Endodermal cell (in vitro differentiated cells): ENCODE results near the gene ASPSCR1. TPM values are rescaled to one million over a fixed set of nuclear protein-coding genes. Genes with fewer than 3 reads are reported as not detected.

Source experiments
- DNase-seq: peaks from one replicate; pipeline ENCODE4 v3.0.0-alpha.2; 2017
- H3K27ac ChIP-seq: 2 replicates; pipeline ENCODE4 v1.5.1; 2013; ENCODE audit warnings: mild to moderate bottlenecking, low read depth, low read length, moderate library complexity
- H3K27me3 ChIP-seq: 2 replicates; pipeline ENCODE4 v1.6.1; 2013; ENCODE audit warnings: mild to moderate bottlenecking, low read length, moderate library complexity; ENCODE audit not compliant: insufficient read depth, control insufficient read depth, poor library complexity, severe bottlenecking
- H3K36me3 ChIP-seq: 2 replicates; pipeline ENCODE4 v1.7.0; 2013; ENCODE audit warnings: mild to moderate bottlenecking, low read length, moderate library complexity; ENCODE audit not compliant: control insufficient read depth, insufficient read depth
- H3K4me1 ChIP-seq: one replicate; pipeline ENCODE4 v1.7.0; 2013; ENCODE audit warnings: low read length; ENCODE audit not compliant: control insufficient read depth, insufficient read depth
- H3K4me3 ChIP-seq: 2 replicates; pipeline ENCODE4 v1.5.1; 2013; ENCODE audit warnings: mild to moderate bottlenecking, low read length, moderate library complexity
- H3K9ac ChIP-seq: 2 replicates; pipeline ENCODE4 v1.6.1; 2013; ENCODE audit warnings: mild to moderate bottlenecking, low read length, moderate library complexity; ENCODE audit not compliant: poor library complexity, severe bottlenecking; ENCODE audit errors: extremely low read depth
- H3K9me3 ChIP-seq: 2 replicates; pipeline ENCODE4 v1.6.1; 2013; ENCODE audit warnings: mild to moderate bottlenecking, low read length, moderate library complexity; ENCODE audit not compliant: control insufficient read depth
- H3K27ac Mint-ChIP-seq: 2 replicates; pipeline ENCODE4 v1.8.0; 2020; ENCODE audit warnings: mixed read lengths
- H3K27me3 Mint-ChIP-seq: 2 replicates; pipeline ENCODE4 v1.8.0; 2021; ENCODE audit warnings: mild to moderate bottlenecking, mixed read lengths; ENCODE audit not compliant: insufficient read depth
- H3K36me3 Mint-ChIP-seq: 2 replicates; pipeline ENCODE4 v1.8.0; 2020; ENCODE audit warnings: low read depth, mixed read lengths
- H3K4me1 Mint-ChIP-seq: 2 replicates; pipeline ENCODE4 v1.8.0; 2020; ENCODE audit warnings: mixed read lengths
- H3K4me3 Mint-ChIP-seq: 2 replicates; pipeline ENCODE4 v1.8.0; 2020; ENCODE audit warnings: mild to moderate bottlenecking, moderate library complexity, mixed read lengths
- H3K9me3 Mint-ChIP-seq: 2 replicates; pipeline ENCODE4 v1.8.0; 2020; ENCODE audit warnings: mild to moderate bottlenecking, mixed read lengths
- WGBS, 2 experiments: methylation state at CpG; one replicate each; pipeline versions ENCODE4 v1.1.5 to v1.1.7; 2013; ENCODE audit warnings: missing lambda C conversion rate in 2 of 2, mixed read lengths in 1 of 2; ENCODE audit not compliant: insufficient coverage in 1 of 2, insufficient read length in 1 of 2; 5-methylcytosine and 5-hydroxymethylcytosine counted together
- total RNA-seq, 2 donors: library from RNA; stranded (reverse); fragmentation: NEBNext Ultra II Directional in 1 of 2; extraction: Animal tissue kit (Norgen Biotek cat#: 25700) in 1 of 2; gene quantifications; 2 replicates in 1 of 2; 3 replicates in 1 of 2; pipeline ENCODE4 v1.2.1, GENCODE V29; 2021
- TF ChIP-seq, protein P1 (sequence below): fragments of 200-600 bp; sonication (generic); conservative IDR thresholded peaks from 2 replicates; pipeline ENCODE4 v1.5.0; 2021; ENCODE audit warnings: antibody characterized with exemption, mild to moderate bottlenecking

Gene ASPSCR1
- total RNA-seq, 2 donors from 2014 or later = 50.8 to 65.4 TPM

DNA sequence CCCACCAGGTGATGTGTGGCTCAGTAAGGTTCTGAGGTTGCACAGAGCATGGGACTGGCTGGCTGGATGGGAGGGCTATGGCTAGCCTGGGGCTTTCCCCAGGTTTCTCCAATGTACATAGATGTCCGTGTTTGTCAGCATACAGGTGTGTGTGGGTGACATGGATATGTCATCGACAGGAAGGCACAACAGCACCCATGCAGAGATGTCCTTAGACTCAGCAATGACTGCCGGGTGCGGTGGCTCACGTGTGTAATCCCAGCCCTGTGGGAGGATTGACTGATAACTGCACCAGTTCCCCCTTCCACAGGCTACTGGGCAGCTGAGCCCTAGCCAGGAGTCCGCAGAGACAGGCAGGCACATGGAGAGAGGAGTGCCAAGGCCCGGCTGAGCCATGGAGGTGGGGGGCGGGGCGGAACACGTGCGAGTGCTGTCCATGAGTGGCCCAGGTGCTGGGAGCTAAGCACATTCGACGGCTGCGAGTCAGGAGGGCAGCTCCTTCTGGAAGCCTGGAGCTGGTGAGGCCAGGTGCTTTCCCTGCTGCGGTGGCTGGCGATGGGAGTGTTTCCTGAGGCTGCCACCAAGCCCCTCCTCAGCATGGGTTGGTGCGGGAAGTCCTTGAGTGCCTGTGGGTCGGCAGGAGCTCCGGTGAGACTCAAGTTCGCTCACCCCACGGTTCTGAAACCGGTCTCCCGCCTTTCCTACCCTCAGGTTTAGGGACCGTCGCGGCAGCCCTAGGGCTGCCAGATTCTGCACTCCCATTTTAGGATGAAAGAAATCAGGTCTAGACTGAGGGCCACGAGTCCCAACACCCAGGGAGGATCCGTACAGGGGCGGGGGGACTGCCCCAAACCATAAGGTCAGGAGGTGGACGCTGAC, 858 bp upstream of the ASPSCR1 start:
- Histone ChIP-seq H3K4me1 (no peaks in the 10 kb centered on the region), H3K27me3 (peaks cover 6% of the 10 kb centered on the region), H3K27ac (no peak overlapping the region), H3K4me3 (peak overlapping the region; percentile 82), H3K9me3 (peaks cover 6% of the 10 kb centered on the region), H3K36me3 (peaks cover 12% of the 10 kb centered on the region), H3K9ac (peak overlapping the region; percentile 92)
- Mint-ChIP-seq H3K27me3 (peaks cover 29% of the 10 kb centered on the region), H3K4me3 (peak overlapping the region; percentile 70), H3K4me1 (no peaks in the 10 kb centered on the region), H3K9me3 (peaks cover 25% of the 10 kb centered on the region), H3K27ac (peak overlapping the region; percentile 87), H3K36me3 (peaks cover 15% of the 10 kb centered on the region)
- TF ChIP-seq, protein P1, sequence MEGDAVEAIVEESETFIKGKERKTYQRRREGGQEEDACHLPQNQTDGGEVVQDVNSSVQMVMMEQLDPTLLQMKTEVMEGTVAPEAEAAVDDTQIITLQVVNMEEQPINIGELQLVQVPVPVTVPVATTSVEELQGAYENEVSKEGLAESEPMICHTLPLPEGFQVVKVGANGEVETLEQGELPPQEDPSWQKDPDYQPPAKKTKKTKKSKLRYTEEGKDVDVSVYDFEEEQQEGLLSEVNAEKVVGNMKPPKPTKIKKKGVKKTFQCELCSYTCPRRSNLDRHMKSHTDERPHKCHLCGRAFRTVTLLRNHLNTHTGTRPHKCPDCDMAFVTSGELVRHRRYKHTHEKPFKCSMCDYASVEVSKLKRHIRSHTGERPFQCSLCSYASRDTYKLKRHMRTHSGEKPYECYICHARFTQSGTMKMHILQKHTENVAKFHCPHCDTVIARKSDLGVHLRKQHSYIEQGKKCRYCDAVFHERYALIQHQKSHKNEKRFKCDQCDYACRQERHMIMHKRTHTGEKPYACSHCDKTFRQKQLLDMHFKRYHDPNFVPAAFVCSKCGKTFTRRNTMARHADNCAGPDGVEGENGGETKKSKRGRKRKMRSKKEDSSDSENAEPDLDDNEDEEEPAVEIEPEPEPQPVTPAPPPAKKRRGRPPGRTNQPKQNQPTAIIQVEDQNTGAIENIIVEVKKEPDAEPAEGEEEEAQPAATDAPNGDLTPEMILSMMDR = no peak
- 37 to 46% methylated on average over 18 to 30 of the region's 30 CpGs for WGBS, 2 experiments
- peak; percentile 83 for DNase-seq

DNA sequence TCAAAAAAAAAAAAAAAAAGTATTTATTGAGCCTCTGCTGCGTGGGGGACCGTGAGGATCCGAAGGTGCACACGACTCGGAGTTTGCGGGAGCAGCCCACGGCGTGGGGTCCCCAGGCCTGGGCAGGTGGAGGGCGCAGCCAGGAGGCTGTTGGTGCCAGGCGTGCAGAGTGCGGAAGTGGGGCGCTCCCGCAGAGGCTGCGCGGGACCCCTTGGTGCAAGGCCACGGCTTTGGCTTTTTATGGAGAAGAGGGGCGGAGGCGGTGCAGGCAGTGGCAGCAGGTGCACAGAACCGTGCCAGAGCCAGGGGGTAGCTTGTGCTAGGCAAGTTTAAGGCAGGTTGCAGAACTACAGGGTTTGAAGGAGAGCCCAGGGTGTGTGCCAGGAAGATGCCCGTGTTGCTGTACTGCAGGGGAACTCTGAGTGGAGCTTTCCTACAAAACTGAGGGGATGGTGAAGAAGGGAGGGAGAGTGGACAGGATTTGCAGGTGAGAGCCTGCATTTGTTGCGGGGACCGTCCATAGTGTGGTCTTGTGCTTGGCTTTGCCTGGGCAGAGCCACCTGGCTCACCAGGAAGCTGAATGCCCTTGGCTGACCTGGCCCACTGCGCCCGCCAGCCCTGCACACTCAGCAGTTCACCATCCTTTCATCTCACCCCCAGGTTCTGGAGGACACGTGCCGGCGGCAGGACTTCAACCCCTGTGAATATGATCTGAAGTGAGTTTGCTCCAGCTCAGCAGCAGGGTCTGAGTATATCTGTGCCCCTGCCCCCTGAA, 1.3 kb downstream of the ASPSCR1 start:
- H3K36me3 ChIP-seq = peaks cover 15% of the 10 kb centered on the region
- no peaks in the 10 kb centered on the region for H3K9me3 ChIP-seq
- peaks cover 24% of the 10 kb centered on the region for H3K27me3 Mint-ChIP-seq
- H3K4me3 Mint-ChIP-seq = peak overlapping the region; percentile 70
- no peak overlapping the region for H3K27ac ChIP-seq
- TF ChIP-seq, protein P1 = no peak
- H3K27ac Mint-ChIP-seq = peak overlapping the region; percentile 77
- no peaks in the 10 kb centered on the region for H3K4me1 ChIP-seq
- H3K36me3 Mint-ChIP-seq = peaks cover 20% of the 10 kb centered on the region
- no peak for DNase-seq
- WGBS, 2 experiments = 94 to 96% methylated on average over 20 to 27 of the region's 27 CpGs
- peak overlapping the region; percentile 92 for H3K9ac ChIP-seq
- H3K4me3 ChIP-seq = peak overlapping the region; percentile 82
- H3K4me1 Mint-ChIP-seq = no peaks in the 10 kb centered on the region
- peaks cover 6% of the 10 kb centered on the region for H3K27me3 ChIP-seq
- peaks cover 10% of the 10 kb centered on the region for H3K9me3 Mint-ChIP-seq

DNA sequence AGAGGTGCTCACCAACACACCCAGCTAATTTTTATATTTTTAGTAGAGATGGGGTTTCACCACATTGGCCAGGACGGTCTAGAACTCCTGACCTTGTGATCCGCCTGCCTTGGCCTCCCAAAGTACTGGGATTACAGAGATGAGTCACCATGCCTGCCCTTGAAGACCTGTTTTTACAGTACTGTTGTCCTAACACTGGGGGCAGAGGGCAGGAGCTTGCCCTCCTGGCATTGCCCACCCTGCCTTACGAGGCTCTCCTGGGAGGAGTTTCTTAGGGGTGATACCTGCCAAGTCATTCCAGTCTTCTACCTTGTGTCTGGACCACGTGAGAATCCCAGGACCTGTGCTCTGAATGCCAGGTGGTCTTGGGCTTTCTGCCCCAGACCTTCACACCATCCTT, 2.7 kb downstream of the ASPSCR1 start:
- DNase-seq = no peak
- H3K9me3 ChIP-seq = no peaks in the 10 kb centered on the region
- WGBS, 2 experiments = 92 to 100% methylated on average over 3 to 4 of the region's 4 CpGs
- no peak overlapping the region for H3K27ac ChIP-seq
- no peak overlapping the region for H3K4me3 Mint-ChIP-seq
- peaks cover under 1% of the 10 kb centered on the region for H3K9me3 Mint-ChIP-seq
- H3K27ac Mint-ChIP-seq = no peak overlapping the region
- H3K36me3 Mint-ChIP-seq = peaks cover 28% of the 10 kb centered on the region
- no peak overlapping the region for H3K9ac ChIP-seq
- no peaks in the 10 kb centered on the region for H3K4me1 Mint-ChIP-seq
- TF ChIP-seq, protein P1 = no peak
- H3K27me3 Mint-ChIP-seq = peaks cover 13% of the 10 kb centered on the region
- H3K4me3 ChIP-seq = no peak overlapping the region
- H3K27me3 ChIP-seq = peaks cover 6% of the 10 kb centered on the region
- H3K36me3 ChIP-seq = peaks cover 26% of the 10 kb centered on the region
- no peaks in the 10 kb centered on the region for H3K4me1 ChIP-seq
